ENCODE results near the gene KCNB1. TPM values are rescaled to one million over a fixed set of nuclear protein-coding genes. Genes with fewer than 3 reads are reported as not detected.

KCNB1 gene
- total and polyA plus RNA-seq, 2 donors (not counting 1 experiment from before 2014, with no cell fraction given), result 0.12 TPM; not detected in 1

DNA sequence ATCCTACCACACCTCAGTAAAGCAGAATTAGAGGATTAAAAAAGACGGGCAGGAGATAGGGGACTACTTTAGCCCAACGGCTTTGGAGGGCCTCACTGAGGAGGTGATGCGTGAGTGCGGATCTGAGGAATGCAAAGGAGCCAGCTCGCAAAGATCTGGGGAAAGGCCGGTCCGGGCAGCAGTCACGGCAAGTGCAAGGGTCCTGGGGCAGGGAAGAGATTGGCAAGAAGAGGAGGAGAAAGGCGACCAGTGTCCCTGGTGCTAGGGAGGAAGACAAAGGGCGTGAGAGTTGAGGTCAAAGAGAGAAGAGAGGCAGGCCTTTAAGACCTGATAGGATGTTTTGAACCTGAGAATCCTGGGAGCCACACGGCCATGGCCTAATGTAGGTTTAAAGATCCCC lies 86.8 kb downstream of the KCNB1 start:
- Histone ChIP-seq H3K4me1 (ENCODE audit: control insufficient read depth in 2 of 2, insufficient read depth in 2 of 2, low read length in 2 of 2) (no peaks in the 10 kb centered on the region), H3K27me3 (replicated peaks in 1 of 4; ENCODE audit: control extremely low read depth in 1 of 4, control insufficient read depth in 3 of 4, insufficient read depth in 4 of 4, low read length in 3 of 4) (peaks cover 0 to 9% (median 4%) of the 10 kb centered on the region in 4 experiments), H3K9me3 (ENCODE audit: control extremely low read depth in 1 of 3, control insufficient read depth in 2 of 3, insufficient read depth in 1 of 3, low read length in 2 of 3) (peaks cover 0 to 5% (median 0%) of the 10 kb centered on the region in 3 donors), H3K4me3 (ENCODE audit: control extremely low read depth in 1 of 5, extremely low read depth in 1 of 5, insufficient read depth in 1 of 5, low read depth in 2 of 5, low read length in 4 of 5) (no peak overlapping the region), H3K9ac (ENCODE audit: low read length) (no peak overlapping the region), H3K79me2 (ENCODE audit: control insufficient read depth, insufficient read depth, low read length) (no peaks in the 10 kb centered on the region), H2AFZ (ENCODE audit: insufficient read depth, low read depth, low read length, poor library complexity, severe bottlenecking) (no peak overlapping the region), H4K20me1 (ENCODE audit: control insufficient read depth, insufficient read depth, low read length, poor library complexity, severe bottlenecking) (no peaks in the 10 kb centered on the region), H3K36me3 (replicated peaks in 1 of 2; ENCODE audit: control extremely low read depth in 1 of 2, control insufficient read depth in 1 of 2, extremely low read depth in 1 of 2, insufficient read depth in 2 of 2, low read length in 1 of 2) (no peaks in the 10 kb centered on the region), H3K27ac (ENCODE audit: low read length in 2 of 2) (no peak overlapping the region), H3K4me2 (replicated peaks; ENCODE audit: low read depth, low read length, poor library complexity, severe bottlenecking) (no peak overlapping the region)
- no peak for TF ChIP-seq CTCF (IDR thresholded peaks at IDR 0.05)
- TF ChIP-seq EZH2 (IDR thresholded peaks at IDR 0.05; ENCODE audit: borderline replicate concordance, insufficient read depth, low read depth, low read length, poor library complexity, severe bottlenecking), result no peak
- Mint-ChIP-seq H3K4me1 (no peaks in the 10 kb centered on the region), H3K4me3 (no peak overlapping the region), H3K27me3 (peaks cover 35% of the 10 kb centered on the region), H3K27ac (no peak overlapping the region), H3K9me3 (ENCODE audit: insufficient read depth) (no peaks in the 10 kb centered on the region)
- CTCF ChIA-PET, result no interaction called here
- ATAC-seq (ENCODE audit: low read depth), result no peak
- no peak for DNase-seq
- intact Hi-C loops (cut with micrococcal nuclease), result no loop called here
- POLR2A ChIA-PET, result no interaction called here
- WGBS (ENCODE audit: insufficient coverage), result 93% methylated on average over 11 of the region's 11 CpGs

- no peaks in the 10 kb centered on the region for H4K20me1 ChIP-seq (ENCODE audit: control insufficient read depth, insufficient read depth, low read length, poor library complexity, severe bottlenecking)
- ChIA-PET POLR2A (no interaction called here), CTCF (no interaction called here)
- H3K36me3 ChIP-seq (replicated peaks in 1 of 2; ENCODE audit: control extremely low read depth in 1 of 2, control insufficient read depth in 1 of 2, extremely low read depth in 1 of 2, insufficient read depth in 2 of 2, low read length in 1 of 2), result no peaks in the 10 kb centered on the region
- no peak for TF ChIP-seq CTCF (IDR thresholded peaks at IDR 0.05)
- no peak for TF ChIP-seq EZH2 (IDR thresholded peaks at IDR 0.05; ENCODE audit: borderline replicate concordance, insufficient read depth, low read depth, low read length, poor library complexity, severe bottlenecking)
- H3K27me3 ChIP-seq (replicated peaks in 1 of 4; ENCODE audit: control extremely low read depth in 1 of 4, control insufficient read depth in 3 of 4, insufficient read depth in 4 of 4, low read length in 3 of 4), result peaks cover 0 to 9% (median 4%) of the 10 kb centered on the region in 4 experiments
- H3K27ac Mint-ChIP-seq, result no peak overlapping the region
- no peaks in the 10 kb centered on the region for H3K79me2 ChIP-seq (ENCODE audit: control insufficient read depth, insufficient read depth, low read length)
- DNase-seq (no peak), ATAC-seq (ENCODE audit: low read depth) (no peak)
- H3K9ac ChIP-seq (ENCODE audit: low read length), result no peak overlapping the region
- no peaks in the 10 kb centered on the region for H3K9me3 Mint-ChIP-seq (ENCODE audit: insufficient read depth)
- H2AFZ ChIP-seq (ENCODE audit: insufficient read depth, low read depth, low read length, poor library complexity, severe bottlenecking), result no peak overlapping the region
- whole genome bisulfite sequencing (ENCODE audit: insufficient coverage), result 88% methylated on average over 14 of the region's 14 CpGs
- H3K4me2 ChIP-seq (replicated peaks; ENCODE audit: low read depth, low read length, poor library complexity, severe bottlenecking), result no peak overlapping the region
- peaks cover 0 to 5% (median 0%) of the 10 kb centered on the region in 3 donors for H3K9me3 ChIP-seq (ENCODE audit: control extremely low read depth in 1 of 3, control insufficient read depth in 2 of 3, insufficient read depth in 1 of 3, low read length in 2 of 3)
- no peak overlapping the region for H3K4me3 ChIP-seq (ENCODE audit: control extremely low read depth in 1 of 5, extremely low read depth in 1 of 5, insufficient read depth in 1 of 5, low read depth in 2 of 5, low read length in 4 of 5)
- no peaks in the 10 kb centered on the region for H3K4me1 Mint-ChIP-seq
- H3K4me3 Mint-ChIP-seq, result no peak overlapping the region
- intact Hi-C loops (cut with micrococcal nuclease), result no loop called here
- peaks cover 34% of the 10 kb centered on the region for H3K27me3 Mint-ChIP-seq
- no peaks in the 10 kb centered on the region for H3K4me1 ChIP-seq (ENCODE audit: control insufficient read depth in 2 of 2, insufficient read depth in 2 of 2, low read length in 2 of 2)
- no peak overlapping the region for H3K27ac ChIP-seq (ENCODE audit: low read length in 2 of 2)
These were observed 87.3 kb downstream of the KCNB1 start for GRCh38 chr20:49395183-49395582.

Data from B cell (primary cell).